ENCODE measurements around the gene DHRS11. TPM values are rescaled to one million over a fixed set of nuclear protein-coding genes. Genes with fewer than 3 reads are reported as not detected.

DHRS11 gene
- polyA plus RNA-seq, 1 experiment, result 8.5 TPM

DNA sequence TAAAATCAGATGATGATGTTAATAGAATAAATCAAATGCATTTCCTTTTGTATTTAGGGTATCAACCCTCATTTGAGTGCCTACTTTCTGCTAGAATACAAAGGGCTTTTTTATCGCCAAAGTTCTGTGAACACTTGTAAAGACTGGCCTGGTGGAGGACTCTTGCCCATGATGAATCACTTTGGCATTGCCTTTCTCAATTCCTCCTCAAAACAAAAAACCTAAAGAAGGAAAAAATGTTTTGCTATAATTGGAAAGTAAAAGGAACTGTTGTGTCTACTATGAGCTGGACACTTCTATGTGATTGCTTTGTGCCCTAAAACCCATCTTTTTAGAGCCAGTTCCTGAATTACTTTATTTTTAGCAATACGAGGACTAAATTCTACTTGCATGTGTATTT lies 13.0 kb upstream of the DHRS11 start:
- no peaks in the 10 kb centered on the region for H3K27me3 ChIP-seq (ENCODE audit: control insufficient read depth, insufficient read depth, low read length)
- DNase-seq (ENCODE audit: low read depth), result no peak
- H3K4me3 ChIP-seq (ENCODE audit: low read depth, low read length), result no peak overlapping the region
- CTCF ChIA-PET, result no interaction called here
- TF ChIP-seq, protein P1, sequence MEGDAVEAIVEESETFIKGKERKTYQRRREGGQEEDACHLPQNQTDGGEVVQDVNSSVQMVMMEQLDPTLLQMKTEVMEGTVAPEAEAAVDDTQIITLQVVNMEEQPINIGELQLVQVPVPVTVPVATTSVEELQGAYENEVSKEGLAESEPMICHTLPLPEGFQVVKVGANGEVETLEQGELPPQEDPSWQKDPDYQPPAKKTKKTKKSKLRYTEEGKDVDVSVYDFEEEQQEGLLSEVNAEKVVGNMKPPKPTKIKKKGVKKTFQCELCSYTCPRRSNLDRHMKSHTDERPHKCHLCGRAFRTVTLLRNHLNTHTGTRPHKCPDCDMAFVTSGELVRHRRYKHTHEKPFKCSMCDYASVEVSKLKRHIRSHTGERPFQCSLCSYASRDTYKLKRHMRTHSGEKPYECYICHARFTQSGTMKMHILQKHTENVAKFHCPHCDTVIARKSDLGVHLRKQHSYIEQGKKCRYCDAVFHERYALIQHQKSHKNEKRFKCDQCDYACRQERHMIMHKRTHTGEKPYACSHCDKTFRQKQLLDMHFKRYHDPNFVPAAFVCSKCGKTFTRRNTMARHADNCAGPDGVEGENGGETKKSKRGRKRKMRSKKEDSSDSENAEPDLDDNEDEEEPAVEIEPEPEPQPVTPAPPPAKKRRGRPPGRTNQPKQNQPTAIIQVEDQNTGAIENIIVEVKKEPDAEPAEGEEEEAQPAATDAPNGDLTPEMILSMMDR (IDR thresholded peaks at IDR 0.05; ENCODE audit: insufficient read depth, low read depth, low read length), result no peak
- peaks cover 17% of the 10 kb centered on the region for H3K36me3 ChIP-seq (ENCODE audit: control insufficient read depth, insufficient read depth, low read length)
- POLR2A ChIA-PET, result no interaction called here

DNA sequence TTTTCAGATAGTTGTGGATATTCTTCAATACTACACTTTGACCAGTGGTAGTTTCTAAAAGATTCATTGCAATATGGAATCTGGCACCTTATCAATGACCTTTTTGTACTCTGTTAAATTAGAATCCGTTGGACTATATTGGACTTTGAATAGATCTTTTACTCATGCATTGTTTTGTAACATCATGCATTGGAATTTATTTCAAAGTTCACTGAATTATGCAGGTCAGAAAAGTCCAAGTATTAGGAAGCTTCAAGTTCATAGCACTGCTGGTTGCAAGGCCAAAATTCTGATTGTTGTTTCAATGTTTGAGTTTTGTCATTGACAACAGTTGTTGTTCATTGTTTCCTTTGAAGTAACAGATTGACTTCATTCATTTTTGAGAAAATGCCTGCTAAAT lies 7.9 kb upstream of the DHRS11 start:
- no peak for DNase-seq (ENCODE audit: low read depth)
- no peak overlapping the region for H3K4me3 ChIP-seq (ENCODE audit: low read depth, low read length)
- H3K36me3 ChIP-seq (ENCODE audit: control insufficient read depth, insufficient read depth, low read length), result peaks cover 24% of the 10 kb centered on the region
- ChIA-PET POLR2A (no interaction called here), CTCF (no interaction called here)
- TF ChIP-seq, protein P1 (IDR thresholded peaks at IDR 0.05; ENCODE audit: insufficient read depth, low read depth, low read length), result no peak
- no peaks in the 10 kb centered on the region for H3K27me3 ChIP-seq (ENCODE audit: control insufficient read depth, insufficient read depth, low read length)

DNA sequence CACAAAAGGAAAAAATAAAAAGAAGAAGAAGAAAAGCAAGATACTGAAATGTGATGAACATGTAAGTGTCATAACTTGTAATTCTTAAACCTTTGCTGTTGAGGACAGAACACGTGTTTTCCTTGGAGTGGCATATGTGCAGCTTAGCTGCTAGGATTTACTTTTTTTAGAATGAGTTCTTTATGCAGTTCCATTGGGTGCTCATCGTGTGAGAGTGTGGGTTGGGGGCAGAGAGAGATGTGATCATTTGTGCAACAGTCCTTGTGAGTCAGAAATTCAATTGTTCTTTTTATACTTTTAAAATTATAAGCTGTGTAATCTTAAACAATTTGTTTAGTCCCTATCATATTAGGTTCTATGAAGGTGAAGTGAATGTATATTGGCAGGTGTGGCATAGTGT lies 5.5 kb upstream of the DHRS11 start:
- CTCF ChIA-PET, result interaction anchor here (1.6 to 1.8 kb wide), 2 partner anchors 16 to 18 kb away, joined by 3 to 10 read pairs; partner anchors contain the start of gene MRM1
- Histone ChIP-seq H3K4me3 (ENCODE audit: low read depth, low read length) (no peak overlapping the region), H3K36me3 (ENCODE audit: control insufficient read depth, insufficient read depth, low read length) (peaks cover 16% of the 10 kb centered on the region), H3K27me3 (ENCODE audit: control insufficient read depth, insufficient read depth, low read length) (no peaks in the 10 kb centered on the region)
- no peak for DNase-seq (ENCODE audit: low read depth)
- TF ChIP-seq, protein P1 (IDR thresholded peaks at IDR 0.05; ENCODE audit: insufficient read depth, low read depth, low read length), result no peak
- POLR2A ChIA-PET, result no interaction called here

DNA sequence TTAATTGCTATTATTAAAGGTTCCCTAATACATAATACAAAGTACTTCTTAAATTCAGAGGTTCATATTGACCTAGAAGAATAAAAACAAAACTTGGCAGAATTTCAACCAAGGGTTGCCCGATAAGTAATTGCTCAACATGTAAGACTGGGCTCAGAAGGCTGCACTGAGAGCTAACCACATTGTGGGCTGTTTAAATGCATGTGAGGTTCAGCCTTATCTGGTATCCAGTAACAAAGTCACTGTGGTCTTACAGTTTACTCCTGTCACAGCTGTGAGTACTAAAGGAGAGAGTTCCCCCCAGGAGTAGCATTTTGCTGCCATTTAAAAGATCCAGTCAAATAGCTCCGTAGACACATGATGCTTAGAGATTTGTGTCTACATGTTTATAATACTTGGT lies 1.6 kb upstream of the DHRS11 start:
- no peak for DNase-seq (ENCODE audit: low read depth)

GRCh38 chr17:36592316-36592715 lies 637 bp downstream of the DHRS11 start:
- POLR2A ChIA-PET, result no interaction called here
- CTCF ChIA-PET, result interaction anchor here (0.5 to 2.8 kb wide), 2 partner anchors 10 to 617 kb away, joined by 3 to 24 read pairs; partner anchors contain the start of gene MRM1
- TF ChIP-seq, protein P1 (IDR thresholded peaks at IDR 0.05; ENCODE audit: insufficient read depth, low read depth, low read length), result no peak
- peaks cover 4% of the 10 kb centered on the region for H3K36me3 ChIP-seq (ENCODE audit: control insufficient read depth, insufficient read depth, low read length)
- DNase-seq (ENCODE audit: low read depth), result no peak
- H3K27me3 ChIP-seq (ENCODE audit: control insufficient read depth, insufficient read depth, low read length), result no peaks in the 10 kb centered on the region
- H3K4me3 ChIP-seq (ENCODE audit: low read depth, low read length), result peak overlapping the region; percentile 66

More for the DNA sequence above, 1.6 kb upstream of the DHRS11 start:
- POLR2A ChIA-PET, result no interaction called here
- CTCF ChIA-PET, result interaction anchor here (0.7 to 1.0 kb wide), 2 partner anchors 13 to 14 kb away, joined by 3 to 4 read pairs; no protein-coding TSS in a partner anchor
- Histone ChIP-seq H3K27me3 (ENCODE audit: control insufficient read depth, insufficient read depth, low read length) (no peaks in the 10 kb centered on the region), H3K4me3 (ENCODE audit: low read depth, low read length) (no peak overlapping the region), H3K36me3 (ENCODE audit: control insufficient read depth, insufficient read depth, low read length) (peaks cover 10% of the 10 kb centered on the region)
- TF ChIP-seq, protein P1 (IDR thresholded peaks at IDR 0.05; ENCODE audit: insufficient read depth, low read depth, low read length), result no peak

Data from BJ (cell line).